ENCODE measurements around the gene NPAS2.

Gene NPAS2

GRCh38 chr2:100940766-100941645 is 121.1 kb downstream of the NPAS2 start:
- DNase-seq, result no peak

GRCh38 chr2:100941646-100942240 is 121.8 kb downstream of the NPAS2 start:
- no peak for DNase-seq

- no peak for DNase-seq
Observed at GRCh38 chr2:100944617-100945432, 124.9 kb downstream of the NPAS2 start.

- DNase-seq, result no peak
Observed at GRCh38 chr2:100945433-100945740, 125.4 kb downstream of the NPAS2 start.

GRCh38 chr2:100945930-100946607 is 126.1 kb downstream of the NPAS2 start:
- no peak for DNase-seq

- DNase-seq, result no peak
Observed at GRCh38 chr2:100948942-100949811, 129.2 kb downstream of the NPAS2 start.

- no peak for DNase-seq
Observed at GRCh38 chr2:100952512-100952911, 132.6 kb downstream of the NPAS2 start.

GRCh38 chr2:100953406-100954043 is 133.6 kb downstream of the NPAS2 start:
- DNase-seq, result no peak

GRCh38 chr2:100954044-100954420 is 134.1 kb downstream of the NPAS2 start:
- no peak for DNase-seq

GRCh38 chr2:100955226-100955625 is 135.3 kb downstream of the NPAS2 start:
- DNase-seq, result no peak

GRCh38 chr2:100956081-100956480 is 136.1 kb downstream of the NPAS2 start:
- no peak for DNase-seq

GRCh38 chr2:100957996-100958653 is 138.2 kb downstream of the NPAS2 start:
- DNase-seq, result peak in 2 of 14 donors; percentile 12 to 29

- DNase-seq, result no peak
Observed at GRCh38 chr2:100959225-100959880, 139.4 kb downstream of the NPAS2 start.

- no peak for DNase-seq
Observed at GRCh38 chr2:100960688-100961087, 140.7 kb downstream of the NPAS2 start.

- DNase-seq, result no peak
Observed at GRCh38 chr2:100962366-100963025, 142.6 kb downstream of the NPAS2 start.

- DNase-seq, result no peak
Observed at GRCh38 chr2:100963026-100963375, 143.1 kb downstream of the NPAS2 start.

GRCh38 chr2:100964222-100964621 is 144.3 kb downstream of the NPAS2 start:
- DNase-seq, result no peak

GRCh38 chr2:100964681-100965169 is 144.8 kb downstream of the NPAS2 start:
- DNase-seq, result no peak

GRCh38 chr2:100965596-100965995 is 145.7 kb downstream of the NPAS2 start:
- DNase-seq, result no peak
